ENCODE results near the gene JUNB. TPM values are rescaled to one million over a fixed set of nuclear protein-coding genes. Genes with fewer than 3 reads are reported as not detected.

The JUNB gene
- total and polyA plus RNA-seq, 2 of the 4 experiments (the other 2 are of a cell fraction): 20.8 to 109 TPM

GRCh38 chr19:12784871-12785430, 6.3 kb upstream of the JUNB start (continued):
- no peak for TF ChIP-seq MXI1 (IDR thresholded peaks at IDR 0.05; ENCODE audit: borderline replicate concordance, low read depth, low read length)

DNA sequence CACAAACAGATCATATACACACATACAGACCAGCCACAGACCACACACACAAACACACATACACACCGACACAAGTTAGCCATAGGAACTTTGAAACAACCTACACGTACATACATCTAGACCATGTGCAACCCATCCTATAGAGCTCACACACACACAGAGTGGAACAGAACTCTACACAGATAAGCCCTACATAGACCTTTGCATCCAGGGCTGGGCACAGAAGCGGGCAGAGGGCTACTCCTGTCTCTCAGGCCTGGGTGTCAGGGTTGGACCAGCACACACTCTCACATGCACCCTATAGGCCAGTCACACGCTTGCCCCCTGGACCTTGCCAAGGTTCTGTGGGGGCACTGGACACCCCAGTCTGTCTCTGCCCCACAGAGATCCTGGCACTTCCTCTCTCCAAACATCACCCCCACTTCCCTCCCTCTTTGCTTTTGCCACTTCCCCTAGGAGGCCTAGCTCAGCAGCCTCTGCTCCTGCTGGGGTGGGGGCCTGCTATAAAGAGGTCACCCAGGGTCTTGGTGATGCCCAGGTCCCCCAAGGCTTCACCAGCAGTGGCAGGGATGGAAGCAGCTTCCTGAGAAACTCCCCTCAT, 5.8 kb upstream of the JUNB start:
- TF ChIP-seq MAFK (IDR thresholded peaks at IDR 0.05; ENCODE audit: low read depth, low read length) (no peak), POLR2A (IDR thresholded peaks at IDR 0.05; ENCODE audit: low read depth, low read length) (peak; percentile 27; the same call in 1 of the 2 replicates)
- Histone ChIP-seq H2AK5ac (ENCODE audit: low read depth, low read length) (peak overlapping the region; percentile 97), H3K79me1 (ENCODE audit: low read depth in 1 of 2, low read length in 2 of 2) (peaks cover 0 to 34% of the 10 kb centered on the region in 2 experiments; a peak in 2 of 4 replicates), H4K5ac (ENCODE audit: low read depth, low read length) (peak overlapping the region; percentile 77), H3K9ac (ENCODE audit: low read depth, low read length) (no peak overlapping the region), H3K9me3 (ENCODE audit: control insufficient read depth, insufficient read depth, low read length) (no peaks in the 10 kb centered on the region), H3K27ac (ENCODE audit: insufficient read depth, low read length) (peak overlapping the region; percentile 0; the same call in 1 of the 2 replicates), H2BK120ac (ENCODE audit: low read depth, low read length) (peak overlapping the region; percentile 88), H3K4me2 (ENCODE audit: low read depth, low read length) (no peak overlapping the region), H4K8ac (ENCODE audit: low read depth in 2 of 2, low read length in 2 of 2) (peak overlapping the region; percentile 3 to 79; a peak in 3 of 4 replicates), H3K18ac (ENCODE audit: low read depth, low read length) (peak overlapping the region; percentile 29), H2AFZ (replicated peaks; ENCODE audit: low read length, poor library complexity) (peak overlapping the region; percentile 86), H4K91ac (ENCODE audit: insufficient read depth, low read depth, low read length) (peak overlapping the region; percentile 40), H3K36me3 (ENCODE audit: control insufficient read depth, insufficient read depth, low read length) (no peaks in the 10 kb centered on the region), H3K9me1 (ENCODE audit: insufficient read depth, low read length) (peaks cover 25% of the 10 kb centered on the region), H4K20me1 (ENCODE audit: insufficient read depth, low read length) (peaks cover 3% of the 10 kb centered on the region; the same call in 1 of the 2 replicates), H3K4me1 (ENCODE audit: control insufficient read depth, insufficient read depth, low read length) (peaks cover 47% of the 10 kb centered on the region), H2AK9ac (replicated peaks; ENCODE audit: low read depth, low read length, poor library complexity) (peak overlapping the region; percentile 81), H3K14ac (replicated peaks; ENCODE audit: low read depth, low read length) (peak overlapping the region; percentile 45), H2BK15ac (ENCODE audit: low read depth, low read length) (peak overlapping the region; percentile 22; the same call in 2 of the 3 replicates), H3K4me3 (ENCODE audit: insufficient read depth, low read depth, low read length) (no peak overlapping the region), H3K23ac (ENCODE audit: low read depth, low read length) (peak overlapping the region; percentile 48), H3K56ac (ENCODE audit: extremely low read depth, insufficient read depth, low read length) (no peak overlapping the region), H3K4ac (ENCODE audit: low read depth, low read length) (peak overlapping the region; percentile 80), H3K27me3 (ENCODE audit: control insufficient read depth, insufficient read depth, low read length) (no peaks in the 10 kb centered on the region), H2BK20ac (ENCODE audit: low read depth, low read length) (peak overlapping the region; percentile 5; the same call in 1 of the 2 replicates), H2BK5ac (ENCODE audit: low read depth, low read length, poor library complexity, severe bottlenecking) (peak overlapping the region; percentile 95)
- DNase-seq (no peak), ATAC-seq (ENCODE audit: low read depth) (no peak)
- ChIA-PET CTCF (no interaction called here), POLR2A (ENCODE audit: unreplicated experiment) (no interaction called here)
- 63% methylated on average over 3 of the region's 4 CpGs; no CpG with 5 or more reads in 1 of the 2 experiments for WGBS, 2 experiments (ENCODE audit: extremely low coverage in 2 of 2, insufficient read length in 1 of 2)
- BruUV-seq (replicated peaks): no TSS peak
- dilution Hi-C loops (cut with HindIII; ENCODE audit: low sequenced_read_pairs, unreplicated experiment) (no loop called here), in situ Hi-C loops (cut with MboI; ENCODE audit: low sequenced_read_pairs) (loop anchor here (25.0 kb wide), 1 partner anchor 1052 kb away; no protein-coding TSS in a partner anchor), intact Hi-C loops (cut with micrococcal nuclease) (no loop called here)

Measured in IMR-90 (cell line).